NOMO-1 treated with DMSO at 0.1 percent for 48 hours (cell line): ENCODE data around the gene FAM114A1.
"Not testable (repeated sequence)": the region's sequence is repeated elsewhere in the genome, so short reads cannot be mapped to it uniquely, and the experiment has no call there.

Source experiments
- DNase-seq: peaks from one replicate; lab custom pipeline; 2025; ENCODE audit not compliant: unreplicated experiment; lab: John Stamatoyannopoulos, UW

FAM114A1 gene

GRCh38 chr4:38930707-38931106 lies 63.1 kb downstream of the FAM114A1 start:
- DNase-seq: no peak

GRCh38 chr4:38931125-38931524 lies 63.5 kb downstream of the FAM114A1 start:
- no peak for DNase-seq

- DNase-seq: no peak
These were observed 67.9 kb downstream of the FAM114A1 start for GRCh38 chr4:38935391-38936073.

- DNase-seq: no peak
These were observed 71.6 kb downstream of the FAM114A1 start for GRCh38 chr4:38939165-38939564.

GRCh38 chr4:38940476-38940875 lies 72.9 kb downstream of the FAM114A1 start:
- DNase-seq: no peak

- DNase-seq: not testable (repeated sequence)
These were observed 74.3 kb downstream of the FAM114A1 start for GRCh38 chr4:38941906-38942305.

- DNase-seq: no peak
These were observed 75.7 kb downstream of the FAM114A1 start for GRCh38 chr4:38943343-38943742.

GRCh38 chr4:38944440-38944839 lies 76.8 kb downstream of the FAM114A1 start:
- DNase-seq: no peak

GRCh38 chr4:38946919-38947318 lies 79.3 kb downstream of the FAM114A1 start:
- DNase-seq: no peak

- DNase-seq: no peak
These were observed 80.9 kb downstream of the FAM114A1 start for GRCh38 chr4:38948551-38948950.

- DNase-seq: no peak
These were observed 81.9 kb downstream of the FAM114A1 start for GRCh38 chr4:38949411-38950051.

- no peak for DNase-seq
These were observed 82.6 kb downstream of the FAM114A1 start for GRCh38 chr4:38950159-38950558.

GRCh38 chr4:38950734-38951133 lies 83.1 kb downstream of the FAM114A1 start:
- no peak for DNase-seq

- no peak for DNase-seq
These were observed 84.0 kb downstream of the FAM114A1 start for GRCh38 chr4:38951598-38951997.

- no peak for DNase-seq
These were observed 84.4 kb downstream of the FAM114A1 start for GRCh38 chr4:38952017-38952416.

- no peak for DNase-seq
These were observed 87.1 kb downstream of the FAM114A1 start for GRCh38 chr4:38954727-38955126.

- DNase-seq: no peak
These were observed 88.4 kb downstream of the FAM114A1 start for GRCh38 chr4:38955957-38956356.

- no peak for DNase-seq
These were observed 89.7 kb downstream of the FAM114A1 start for GRCh38 chr4:38957261-38957815.

- no peak for DNase-seq
These were observed 90.3 kb downstream of the FAM114A1 start for GRCh38 chr4:38957893-38958292.

- DNase-seq: no peak
These were observed 91.0 kb downstream of the FAM114A1 start for GRCh38 chr4:38958453-38959190.

- DNase-seq: not testable (repeated sequence)
These were observed 91.6 kb downstream of the FAM114A1 start for GRCh38 chr4:38959248-38959647.
